Fibroblast of the aortic adventitia (primary cell): ENCODE results near the gene OSBPL1A. TPM values are rescaled to one million over a fixed set of nuclear protein-coding genes. Genes with fewer than 3 reads are reported as not detected.

Experiments
- DNase-seq: peaks from one replicate; pipeline ENCODE4 v3.0.0-alpha.2; 2010; ENCODE audit warnings: low read depth
- H3K4me3 ChIP-seq: 2 replicates; pipeline ENCODE4 v1.5.1; 2011; ENCODE audit warnings: low read depth, mild to moderate bottlenecking, control low read depth, low read length, moderate library complexity
- total RNA-seq: library from RNA; depleted of rRNA; stranded (reverse); fragments of >200 nt; gene quantifications from 2 replicates; pipeline ENCODE4 v1.2.3, GENCODE V29; 2012; ENCODE audit warnings: low replicate concordance
- TF ChIP-seq, protein P1 (sequence below): IDR thresholded peaks from 2 replicates; pipeline ENCODE4 v1.5.1; 2011; ENCODE audit warnings: mild to moderate bottlenecking, low read length, control low read depth, inconsistent platforms; ENCODE audit not compliant: insufficient read depth

OSBPL1A gene
- total RNA-seq, 1 donor: 80.4 TPM

DNA sequence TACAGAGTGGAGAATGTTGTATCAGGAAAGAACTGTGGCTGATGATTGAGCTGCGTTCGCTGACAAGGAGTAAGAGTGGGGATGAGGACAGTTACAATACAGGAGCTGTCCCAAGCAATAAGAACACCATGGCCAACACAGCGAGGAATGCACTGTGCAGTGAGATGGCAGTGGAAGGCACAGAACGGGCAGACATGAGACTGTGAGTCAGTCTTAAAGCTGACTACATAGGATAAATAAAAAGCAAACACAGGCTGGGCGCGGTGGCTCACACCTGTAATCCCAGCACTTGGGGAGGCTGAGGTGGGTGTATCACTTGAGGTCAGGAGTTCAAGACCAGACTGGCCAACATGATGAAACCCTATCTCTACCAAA is 169.0 kb downstream of the OSBPL1A start:
- TF ChIP-seq, protein P1, sequence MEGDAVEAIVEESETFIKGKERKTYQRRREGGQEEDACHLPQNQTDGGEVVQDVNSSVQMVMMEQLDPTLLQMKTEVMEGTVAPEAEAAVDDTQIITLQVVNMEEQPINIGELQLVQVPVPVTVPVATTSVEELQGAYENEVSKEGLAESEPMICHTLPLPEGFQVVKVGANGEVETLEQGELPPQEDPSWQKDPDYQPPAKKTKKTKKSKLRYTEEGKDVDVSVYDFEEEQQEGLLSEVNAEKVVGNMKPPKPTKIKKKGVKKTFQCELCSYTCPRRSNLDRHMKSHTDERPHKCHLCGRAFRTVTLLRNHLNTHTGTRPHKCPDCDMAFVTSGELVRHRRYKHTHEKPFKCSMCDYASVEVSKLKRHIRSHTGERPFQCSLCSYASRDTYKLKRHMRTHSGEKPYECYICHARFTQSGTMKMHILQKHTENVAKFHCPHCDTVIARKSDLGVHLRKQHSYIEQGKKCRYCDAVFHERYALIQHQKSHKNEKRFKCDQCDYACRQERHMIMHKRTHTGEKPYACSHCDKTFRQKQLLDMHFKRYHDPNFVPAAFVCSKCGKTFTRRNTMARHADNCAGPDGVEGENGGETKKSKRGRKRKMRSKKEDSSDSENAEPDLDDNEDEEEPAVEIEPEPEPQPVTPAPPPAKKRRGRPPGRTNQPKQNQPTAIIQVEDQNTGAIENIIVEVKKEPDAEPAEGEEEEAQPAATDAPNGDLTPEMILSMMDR: no peak
- H3K4me3 ChIP-seq: no peak overlapping the region
- no peak for DNase-seq

DNA sequence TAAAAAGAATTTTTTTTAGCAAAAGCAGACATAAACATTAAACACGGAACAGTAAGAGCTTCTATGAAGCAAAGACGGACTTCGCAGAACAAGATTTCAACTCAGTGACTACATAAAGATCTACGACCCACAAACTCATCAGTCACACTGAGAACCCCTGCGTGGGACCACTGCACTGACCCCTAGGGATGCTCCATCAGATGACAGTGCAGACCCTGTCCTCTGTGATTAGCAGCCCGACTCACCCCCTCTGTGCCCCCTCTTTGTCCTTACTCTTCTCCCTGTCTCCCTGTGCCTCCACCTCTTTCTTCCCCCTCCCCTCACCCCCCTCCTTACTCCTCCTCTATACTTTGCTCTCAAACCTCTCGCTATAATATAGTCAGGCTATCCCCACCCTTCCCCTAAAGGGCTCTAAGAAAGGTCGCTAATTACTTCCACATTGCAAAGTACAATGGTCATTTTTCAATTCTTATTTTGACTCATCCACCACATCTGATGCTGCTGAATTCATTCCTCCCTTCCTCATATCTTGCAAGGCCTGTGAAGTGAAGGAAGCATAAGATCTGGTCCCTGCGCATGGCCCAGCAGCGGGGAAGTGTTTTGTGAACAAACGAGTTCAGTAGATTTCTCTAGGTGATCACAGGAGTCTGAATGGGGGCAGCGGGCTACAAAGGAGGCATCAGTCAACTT is 169.5 kb downstream of the OSBPL1A start:
- no peak overlapping the region for H3K4me3 ChIP-seq
- DNase-seq: no peak
- TF ChIP-seq, protein P1: no peak

DNA sequence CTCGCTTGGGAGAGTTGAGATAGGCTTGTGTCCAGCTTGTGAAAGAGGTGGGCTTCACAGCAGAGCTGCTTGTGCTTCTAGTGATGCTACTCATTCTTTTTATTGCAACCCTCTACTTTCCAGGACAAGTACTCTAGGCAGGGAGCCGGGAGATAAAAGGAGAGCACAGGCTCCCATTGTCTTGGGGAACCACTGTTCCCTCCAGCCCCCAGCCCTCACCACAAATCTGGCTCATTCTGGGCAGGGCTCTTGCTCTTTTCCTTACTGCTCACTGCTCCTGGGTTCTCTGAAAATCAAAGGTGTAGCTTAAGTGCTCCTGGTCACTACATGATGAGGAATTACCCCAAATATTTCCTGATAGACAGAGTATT is 177.3 kb downstream of the OSBPL1A start:
- no peak for DNase-seq
- H3K4me3 ChIP-seq: no peak overlapping the region
- TF ChIP-seq, protein P1: no peak

DNA sequence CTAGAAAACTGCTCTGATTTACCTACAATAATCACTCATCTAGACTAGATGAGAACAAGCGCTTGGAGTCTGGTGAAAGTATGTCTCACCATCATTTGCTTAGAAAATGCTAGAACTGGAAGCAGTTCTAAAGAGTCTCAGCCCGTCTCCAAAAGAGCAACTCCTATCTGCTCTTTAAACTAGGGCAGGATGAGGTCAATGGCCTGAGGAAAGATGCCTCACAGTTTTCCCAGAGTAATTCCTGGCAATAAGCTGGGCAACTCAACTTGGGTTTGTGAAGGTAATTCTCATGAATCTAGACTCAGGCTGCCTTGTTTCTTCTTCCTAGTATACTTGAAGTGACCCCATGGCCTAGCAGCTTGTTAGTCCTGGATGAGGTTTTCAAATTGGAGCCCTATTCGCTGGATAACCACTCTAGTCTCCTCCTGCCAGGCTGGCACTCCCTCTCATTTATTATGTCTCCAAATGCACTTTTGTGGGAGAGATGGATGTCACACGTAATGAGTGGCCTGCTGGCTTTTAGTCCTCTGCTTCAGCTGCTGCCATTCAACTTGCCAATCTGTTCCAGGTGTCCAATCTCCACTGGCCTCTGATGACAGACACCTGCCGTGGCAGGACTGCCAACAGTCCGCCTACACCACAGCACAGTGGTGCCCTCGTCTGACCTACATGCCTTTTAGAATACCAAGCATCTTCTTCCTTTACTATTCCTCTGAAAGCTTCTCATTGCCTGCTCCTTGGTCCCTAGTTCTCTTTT is 177.9 kb downstream of the OSBPL1A start:
- TF ChIP-seq, protein P1: no peak
- no peak for DNase-seq
- no peak overlapping the region for H3K4me3 ChIP-seq

DNA sequence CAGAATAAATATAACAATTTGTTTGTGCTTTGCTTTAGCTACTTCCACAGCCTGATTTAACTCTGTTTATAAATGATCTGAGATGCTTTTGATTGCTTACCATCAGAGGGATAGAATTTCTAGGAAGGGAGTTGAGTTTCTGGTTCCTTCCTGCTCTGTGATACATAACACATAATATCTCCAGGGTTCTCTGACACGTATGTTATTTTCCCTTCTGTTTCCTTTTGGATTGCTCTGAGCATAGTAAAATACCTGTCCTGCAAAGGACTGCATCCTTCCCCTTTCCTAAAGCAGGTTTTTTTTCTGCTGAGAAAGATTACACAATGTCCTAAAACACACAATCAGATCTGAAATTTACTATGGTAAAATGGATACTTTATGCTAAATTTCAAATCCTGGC is 182.7 kb downstream of the OSBPL1A start:
- no peak overlapping the region for H3K4me3 ChIP-seq
- TF ChIP-seq, protein P1: no peak
- DNase-seq: no peak

DNA sequence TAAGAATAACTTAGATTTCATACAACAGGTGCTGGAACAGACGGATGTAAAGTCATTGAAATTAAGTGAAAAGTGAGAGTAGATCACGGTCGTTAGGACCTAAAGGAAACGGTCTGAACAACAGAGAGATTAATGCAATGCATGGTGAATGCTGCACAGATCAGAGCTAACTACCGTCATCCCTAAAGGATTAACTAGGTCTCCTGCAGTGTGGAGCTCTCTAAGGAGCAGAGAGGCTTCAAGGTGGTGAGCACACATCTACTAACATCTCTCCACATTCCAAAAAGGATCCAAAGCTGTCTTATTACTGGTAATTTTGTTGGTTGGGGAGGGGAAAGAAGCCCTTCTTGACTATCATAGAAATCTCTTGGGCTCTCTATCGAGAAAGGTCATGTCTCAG is 183.5 kb downstream of the OSBPL1A start:
- no peak overlapping the region for H3K4me3 ChIP-seq
- TF ChIP-seq, protein P1: no peak
- no peak for DNase-seq
